Ishikawa (cell line): Measurements from ENCODE around the gene DAB1.

ENCODE experiments used
- CEBPB ChIP-seq: IDR thresholded peaks from 2 replicates; pipeline ENCODE4 v1.6.1; 2012
- CREB1 ChIP-seq: IDR thresholded peaks from 2 replicates; pipeline ENCODE4 v1.6.1; 2012; ENCODE audit warnings: low read depth
- EGR1 ChIP-seq: IDR thresholded peaks from 2 replicates; pipeline ENCODE4 v1.6.1; 2012
- EP300 ChIP-seq: IDR thresholded peaks from 2 replicates; pipeline ENCODE4 v1.6.1; 2012; ENCODE audit warnings: borderline replicate concordance
- FOXM1 ChIP-seq: IDR thresholded peaks from 2 replicates; pipeline ENCODE4 v1.6.1; 2012; ENCODE audit warnings: low read depth, borderline replicate concordance
- MAX ChIP-seq: IDR thresholded peaks from 2 replicates; pipeline ENCODE4 v1.6.1; 2012
- NFIC ChIP-seq: IDR thresholded peaks from 2 replicates; pipeline ENCODE4 v1.6.1; 2012
- RAD21 ChIP-seq: IDR thresholded peaks from 2 replicates; pipeline ENCODE4 v1.6.1; 2012; ENCODE audit warnings: low read depth
- REST ChIP-seq: IDR thresholded peaks from 2 replicates; pipeline ENCODE4 v1.6.1; 2012; ENCODE audit warnings: low read depth, mild to moderate bottlenecking
- TAF1 ChIP-seq: IDR thresholded peaks from 2 replicates; pipeline ENCODE4 v1.6.1; 2012; ENCODE audit warnings: low read depth, mild to moderate bottlenecking
- TCF12 ChIP-seq: IDR thresholded peaks from 2 replicates; pipeline ENCODE4 v1.6.1; 2012; ENCODE audit warnings: low read depth
- TEAD4 ChIP-seq: IDR thresholded peaks from 2 replicates; pipeline ENCODE4 v1.6.1; 2012
- USF1 ChIP-seq: IDR thresholded peaks from 2 replicates; pipeline ENCODE4 v1.6.1; 2012
- YY1 ChIP-seq: IDR thresholded peaks from 2 replicates; pipeline ENCODE4 v1.6.1; 2012; ENCODE audit warnings: low read depth
- ZBTB7A ChIP-seq: IDR thresholded peaks from 2 replicates; pipeline ENCODE4 v1.6.1; 2012; ENCODE audit warnings: low read depth

Gene DAB1

GRCh38 chr1:57064379-57065140 is 359.3 kb downstream of the DAB1 start:
- TF ChIP-seq FOXM1 (no peak), ZBTB7A (no peak), EGR1 (no peak), TCF12 (no peak), USF1 (no peak), MAX (no peak), REST (no peak), RAD21 (no peak), YY1 (no peak), CREB1 (no peak), CEBPB (no peak), TEAD4 (no peak)

- no peak for TF ChIP-seq EP300
- TF ChIP-seq ZBTB7A: no peak
- no peak for TF ChIP-seq EGR1
- no peak for TF ChIP-seq TCF12
- TF ChIP-seq FOXM1: no peak
- no peak for TF ChIP-seq YY1
- TF ChIP-seq CREB1: no peak
- TF ChIP-seq REST: no peak
- TF ChIP-seq USF1: no peak
Observed at GRCh38 chr1:57063406-57064125, 360.3 kb downstream of the DAB1 start.

GRCh38 chr1:57061369-57061768 is 362.5 kb downstream of the DAB1 start:
- TF ChIP-seq RAD21 (0 out of 2 replicates have a peak, but pooled peaks have one; percentile 15), NFIC (no peak)

GRCh38 chr1:57060451-57060850 is 363.4 kb downstream of the DAB1 start:
- TF ChIP-seq USF1 (no peak), TCF12 (no peak), YY1 (no peak), NFIC (no peak), EP300 (no peak), ZBTB7A (no peak), EGR1 (no peak), CREB1 (no peak), TAF1 (no peak), MAX (no peak), CEBPB (no peak), RAD21 (no peak), REST (no peak), TEAD4 (no peak), FOXM1 (no peak)
